Stomach (tissue), 4 donors: ENCODE data around the gene LONP2.
"Not testable (repeated sequence)": the region's sequence is repeated elsewhere in the genome, so short reads cannot be mapped to it uniquely, and the experiment has no call there.

Experiments used
- EP300 ChIP-seq: sonication (generic); formaldehyde crosslinking; IDR thresholded peaks from one replicate; pipeline ENCODE4 v1.6.1; 2017; ENCODE audit warnings: antibody characterized with exemption
- POLR2A ChIP-seq, 4 donors: fragments of 450-650 bp; IDR thresholded peaks; one replicate each; pipeline ENCODE4 v1.6.1; 2016; ENCODE audit warnings: antibody characterized with exemption in 4 of 4, control low read depth in 2 of 4, mild to moderate bottlenecking in 1 of 4, moderate library complexity in 1 of 4
- POLR2AphosphoS5 ChIP-seq, 3 donors: sonication (generic); formaldehyde crosslinking; IDR thresholded peaks; one replicate each; pipeline ENCODE4 v1.6.1; 2016; ENCODE audit warnings: antibody characterized with exemption in 3 of 3
- TF ChIP-seq, protein P1 (sequence below), 7 experiments: fragments of 450-650 bp in 4 of 7; fragments of 200-600 bp in 3 of 7; sonication (generic) in 3 of 7; IDR thresholded peaks; one replicate each; pipeline ENCODE4 v1.5.1; 2016 to 2019; ENCODE audit warnings: antibody characterized with exemption in 7 of 7, control low read depth in 2 of 7, mild to moderate bottlenecking in 1 of 7

DNA sequence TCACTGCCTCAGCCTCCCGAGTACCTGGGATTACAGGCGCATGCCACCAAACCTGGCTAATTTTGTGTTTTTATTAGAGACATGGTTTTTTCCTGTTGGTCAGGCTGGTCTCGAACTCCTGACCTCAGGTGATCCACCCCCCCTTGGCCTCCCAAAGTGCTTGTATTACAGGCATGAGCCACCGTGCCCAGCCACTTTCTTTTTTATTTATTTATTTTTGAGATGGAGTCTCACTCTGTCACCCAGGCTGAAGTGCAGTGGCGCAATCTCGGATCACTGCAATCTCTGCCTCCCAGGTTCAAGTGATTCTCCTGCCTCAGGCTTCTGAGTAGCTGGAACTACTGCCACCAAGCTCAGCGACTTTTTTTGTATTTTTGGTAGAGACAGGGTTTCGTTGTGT lies 158.4 kb downstream of the LONP2 start:
- TF ChIP-seq, protein P1, sequence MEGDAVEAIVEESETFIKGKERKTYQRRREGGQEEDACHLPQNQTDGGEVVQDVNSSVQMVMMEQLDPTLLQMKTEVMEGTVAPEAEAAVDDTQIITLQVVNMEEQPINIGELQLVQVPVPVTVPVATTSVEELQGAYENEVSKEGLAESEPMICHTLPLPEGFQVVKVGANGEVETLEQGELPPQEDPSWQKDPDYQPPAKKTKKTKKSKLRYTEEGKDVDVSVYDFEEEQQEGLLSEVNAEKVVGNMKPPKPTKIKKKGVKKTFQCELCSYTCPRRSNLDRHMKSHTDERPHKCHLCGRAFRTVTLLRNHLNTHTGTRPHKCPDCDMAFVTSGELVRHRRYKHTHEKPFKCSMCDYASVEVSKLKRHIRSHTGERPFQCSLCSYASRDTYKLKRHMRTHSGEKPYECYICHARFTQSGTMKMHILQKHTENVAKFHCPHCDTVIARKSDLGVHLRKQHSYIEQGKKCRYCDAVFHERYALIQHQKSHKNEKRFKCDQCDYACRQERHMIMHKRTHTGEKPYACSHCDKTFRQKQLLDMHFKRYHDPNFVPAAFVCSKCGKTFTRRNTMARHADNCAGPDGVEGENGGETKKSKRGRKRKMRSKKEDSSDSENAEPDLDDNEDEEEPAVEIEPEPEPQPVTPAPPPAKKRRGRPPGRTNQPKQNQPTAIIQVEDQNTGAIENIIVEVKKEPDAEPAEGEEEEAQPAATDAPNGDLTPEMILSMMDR (IDR thresholded peaks at IDR 0.05) = not testable (repeated sequence)
- not testable (repeated sequence) for TF ChIP-seq POLR2A (IDR thresholded peaks at IDR 0.05); POLR2AphosphoS5 (IDR thresholded peaks at IDR 0.05); EP300
